Cardiac fibroblast (primary cell): Measurements from ENCODE around the gene SYCN.

Experiments used
- DNase-seq, 2 donors: peaks; one replicate each; pipeline versions ENCODE4 v3.0.0 to v3.0.0-alpha.2; 2010; ENCODE audit warnings: low read depth in 2 of 2
- H3K4me3 ChIP-seq, 2 donors: replicated peaks in 1 of 2; 1 replicate in 1 of 2; 2 replicates in 1 of 2; pipeline ENCODE4 v1.5.1; 2011; ENCODE audit warnings: low read depth in 2 of 2, low read length in 2 of 2, mild to moderate bottlenecking in 2 of 2, moderate library complexity in 1 of 2
- TF ChIP-seq, protein P1 (sequence below): IDR thresholded peaks from one replicate; pipeline ENCODE4 v1.5.1; 2011; ENCODE audit warnings: low read depth, mild to moderate bottlenecking, low read length, inconsistent platforms

SYCN gene

DNA sequence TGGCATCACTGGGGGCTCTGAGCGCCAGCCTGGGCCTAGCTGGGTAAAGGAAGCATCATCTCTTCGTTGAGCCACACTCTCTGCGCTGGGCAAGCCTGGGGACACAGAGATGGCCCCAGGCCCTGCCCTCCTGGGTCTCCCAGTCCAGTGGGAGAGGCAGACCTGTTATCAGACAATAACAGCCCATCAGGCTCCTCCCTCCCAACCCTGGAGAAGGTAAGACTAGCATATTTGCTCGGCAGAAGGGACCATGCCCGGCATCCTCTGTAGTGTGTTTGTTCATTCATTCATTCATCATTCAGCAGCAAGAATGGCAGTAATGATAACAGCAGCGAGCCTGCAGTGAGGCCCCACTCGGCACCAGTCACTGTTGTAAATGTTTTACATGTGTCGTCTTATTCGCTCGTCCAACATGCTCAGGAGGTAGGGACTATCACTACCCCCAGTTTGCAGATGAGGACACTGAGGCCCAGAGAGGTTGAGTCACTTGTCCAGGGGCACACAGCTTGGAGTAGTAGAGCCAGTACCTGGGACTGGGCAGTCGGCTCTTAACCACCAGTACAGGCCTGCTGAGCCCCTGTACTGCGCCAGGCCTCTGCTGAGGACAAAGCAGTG, 45.3 kb downstream of the SYCN start:
- DNase-seq = no peak
- TF ChIP-seq, protein P1, sequence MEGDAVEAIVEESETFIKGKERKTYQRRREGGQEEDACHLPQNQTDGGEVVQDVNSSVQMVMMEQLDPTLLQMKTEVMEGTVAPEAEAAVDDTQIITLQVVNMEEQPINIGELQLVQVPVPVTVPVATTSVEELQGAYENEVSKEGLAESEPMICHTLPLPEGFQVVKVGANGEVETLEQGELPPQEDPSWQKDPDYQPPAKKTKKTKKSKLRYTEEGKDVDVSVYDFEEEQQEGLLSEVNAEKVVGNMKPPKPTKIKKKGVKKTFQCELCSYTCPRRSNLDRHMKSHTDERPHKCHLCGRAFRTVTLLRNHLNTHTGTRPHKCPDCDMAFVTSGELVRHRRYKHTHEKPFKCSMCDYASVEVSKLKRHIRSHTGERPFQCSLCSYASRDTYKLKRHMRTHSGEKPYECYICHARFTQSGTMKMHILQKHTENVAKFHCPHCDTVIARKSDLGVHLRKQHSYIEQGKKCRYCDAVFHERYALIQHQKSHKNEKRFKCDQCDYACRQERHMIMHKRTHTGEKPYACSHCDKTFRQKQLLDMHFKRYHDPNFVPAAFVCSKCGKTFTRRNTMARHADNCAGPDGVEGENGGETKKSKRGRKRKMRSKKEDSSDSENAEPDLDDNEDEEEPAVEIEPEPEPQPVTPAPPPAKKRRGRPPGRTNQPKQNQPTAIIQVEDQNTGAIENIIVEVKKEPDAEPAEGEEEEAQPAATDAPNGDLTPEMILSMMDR = no peak
- H3K4me3 ChIP-seq = no peak overlapping the region

GRCh38 chr19:39157997-39158389, 46.1 kb downstream of the SYCN start:
- TF ChIP-seq, protein P1 = no peak
- H3K4me3 ChIP-seq = no peak overlapping the region

GRCh38 chr19:39157275-39157996, 46.6 kb downstream of the SYCN start:
- H3K4me3 ChIP-seq = no peak overlapping the region
- TF ChIP-seq, protein P1 = no peak
- no peak for DNase-seq

More at GRCh38 chr19:39157997-39158389, 46.1 kb downstream of the SYCN start:
- no peak for DNase-seq

- TF ChIP-seq, protein P1 = no peak
- H3K4me3 ChIP-seq = no peak overlapping the region
- no peak for DNase-seq
Measured at GRCh38 chr19:39156326-39157230, 47.5 kb downstream of the SYCN start.

DNA sequence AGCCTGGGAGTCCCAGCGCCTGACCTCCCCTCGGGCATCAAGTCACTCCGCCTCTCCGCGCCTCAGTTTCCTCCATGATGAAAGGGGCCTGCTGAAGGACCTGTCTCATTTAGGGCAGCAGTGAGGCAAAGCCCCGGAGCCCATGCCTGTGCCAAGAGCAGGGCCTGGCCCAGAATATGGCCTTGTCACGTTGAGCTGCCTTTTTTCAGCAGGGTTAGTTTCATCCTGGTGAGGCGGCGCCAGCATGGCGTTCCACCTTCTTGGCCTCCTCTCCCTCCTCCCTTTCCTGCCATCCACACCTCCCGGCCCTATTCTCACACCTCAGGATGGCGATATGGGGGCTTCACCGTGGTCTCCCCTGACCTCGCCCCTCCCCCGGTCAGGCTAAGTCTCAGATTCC, 48.3 kb downstream of the SYCN start:
- TF ChIP-seq, protein P1 = no peak
- no peak for DNase-seq
- H3K4me3 ChIP-seq = no peak overlapping the region

- TF ChIP-seq, protein P1 = no peak
- no peak for DNase-seq
- no peak overlapping the region for H3K4me3 ChIP-seq
Measured at GRCh38 chr19:39155114-39155700, 48.9 kb downstream of the SYCN start.
